HCT116 (cell line): ENCODE results near the gene KIF12. TPM values are rescaled to one million over a fixed set of nuclear protein-coding genes. Genes with fewer than 3 reads are reported as not detected.

Experiments
- ATAC-seq: fragments of 200-7000 bp; cut with Tn5 transposase; 2 replicates; pipeline ENCODE4 v1.9.1; 2020; ENCODE audit warnings: mild to moderate bottlenecking, moderate library complexity
- BruUV-seq: library from RNA; stranded (reverse); fragments of 400-500 nt; replicated peaks from 2 replicates; lab custom pipeline; 2021; lab: Mats Ljungman, UMichigan
- CTCF ChIA-PET: fragments of 300-600 bp; sonication (Branson Sonifier 250); formaldehyde crosslinking; loops from one replicate; lab custom pipeline; 2021; ENCODE audit warnings: antibody characterized with exemption; lab: Charles Lee
- POLR2A ChIA-PET: fragments of 300-600, 350-600 bp; sonication (Branson Sonifier 250); formaldehyde crosslinking; loops from one replicate; lab custom pipeline; 2021; ENCODE audit warnings: antibody characterized with exemption; lab: Charles Lee
- RAD21 ChIA-PET, 2 experiments: fragments of 300-600 bp; sonication (Branson Sonifier 250); formaldehyde crosslinking; loops; one replicate each; lab custom pipeline; 2023; ENCODE audit warnings: low total read pairs in 2 of 2; ENCODE audit not compliant: uncharacterized antibody in 2 of 2, unreplicated experiment in 2 of 2, low non-redundant PET in 1 of 2; lab: Charles Lee
- DNase-seq: peaks from one replicate; pipeline ENCODE4 v3.0.0-alpha.2; 2010; ENCODE audit warnings: low read depth, low spot score
- H2AFZ ChIP-seq: fragments of 200-600 bp; shearing (Covaris generic), sonication (generic); 2 replicates; pipeline ENCODE4 v1.6.1; 2017; ENCODE audit warnings: low read depth, mixed run types, mixed read lengths, antibody characterized with exemption, low read length; ENCODE audit not compliant: poor library complexity, severe bottlenecking
- H3K27ac ChIP-seq: 2 replicates; pipeline ENCODE4 v1.5.1; 2012; ENCODE audit warnings: low read depth, low read length
- H3K27me3 ChIP-seq: fragments of 200-600 bp; sonication (generic); 2 replicates; pipeline ENCODE4 v1.6.1; 2016; ENCODE audit warnings: mixed run types, low read length, mixed read lengths; ENCODE audit not compliant: insufficient read depth
- H3K36me3 ChIP-seq, 2 experiments: fragments of 200-500 bp in 1 of 2; fragments of 200-600 bp in 1 of 2; sonication (Bioruptor generic) in 1 of 2; sonication (generic) in 1 of 2; 2 replicates each; pipeline versions ENCODE4 v1.5.1 to v1.6.1; 2014 to 2016; ENCODE audit warnings: low read length in 2 of 2, inconsistent platforms in 1 of 2, mixed read lengths in 1 of 2, mixed run types in 1 of 2; ENCODE audit not compliant: insufficient read depth in 2 of 2, control insufficient read depth in 1 of 2
- H3K4me1 ChIP-seq, 2 experiments: fragments of 200-600 bp in 1 of 2; sonication (generic) in 1 of 2; 2 replicates each; pipeline versions ENCODE4 v1.5.1 to v1.6.1; 2012 to 2017; ENCODE audit warnings: low read length in 2 of 2, inconsistent platforms in 1 of 2, mild to moderate bottlenecking in 1 of 2, mixed read lengths in 1 of 2, mixed run types in 1 of 2, moderate library complexity in 1 of 2; ENCODE audit not compliant: insufficient read depth in 2 of 2, control insufficient read depth in 1 of 2
- H3K4me2 ChIP-seq: fragments of 200-600 bp; sonication (generic); 2 replicates; pipeline ENCODE4 v1.6.1; 2017; ENCODE audit warnings: mixed run types, low read length, mixed read lengths
- H3K4me3 ChIP-seq, 2 experiments: fragments of 200-600 bp in 1 of 2; sonication (generic) in 1 of 2; replicated peaks in 1 of 2; 2 replicates each; pipeline ENCODE4 v1.5.1; 2011 to 2016; ENCODE audit warnings: low read length in 2 of 2, control low read depth in 1 of 2, low read depth in 1 of 2, mild to moderate bottlenecking in 1 of 2, mixed read lengths in 1 of 2, mixed run types in 1 of 2
- H3K79me2 ChIP-seq: fragments of 200-600 bp; sonication (generic); 2 replicates; pipeline ENCODE4 v1.6.1; 2017; ENCODE audit warnings: mild to moderate bottlenecking, mixed run types, low read length, moderate library complexity, mixed read lengths; ENCODE audit not compliant: insufficient read depth
- H3K9ac ChIP-seq: fragments of 200-600 bp; sonication (generic); 2 replicates; pipeline ENCODE4 v1.6.1; 2016; ENCODE audit warnings: low read length, mixed read lengths
- H3K9me2 ChIP-seq: fragments of 200-600 bp; sonication (generic), shearing (Covaris generic); 2 replicates; pipeline ENCODE4 v1.6.1; 2017; ENCODE audit warnings: mixed run types, mild to moderate bottlenecking, moderate library complexity; ENCODE audit not compliant: insufficient read depth
- H3K9me3 ChIP-seq, 2 experiments: fragments of 200-500 bp in 1 of 2; fragments of 200-600 bp in 1 of 2; sonication (Bioruptor generic) in 1 of 2; sonication (generic) in 1 of 2; 2 replicates each; pipeline ENCODE4 v1.6.1; 2014 to 2017; ENCODE audit warnings: low read length in 2 of 2, mixed read lengths in 2 of 2, inconsistent platforms in 1 of 2, low read depth in 1 of 2, mild to moderate bottlenecking in 1 of 2, mixed run types in 1 of 2, moderate library complexity in 1 of 2; ENCODE audit not compliant: control insufficient read depth in 1 of 2, insufficient read depth in 1 of 2
- H4K20me1 ChIP-seq: fragments of 200-600 bp; sonication (generic), shearing (Covaris generic); 2 replicates; pipeline ENCODE4 v1.6.1; 2017; ENCODE audit warnings: mixed run types, mild to moderate bottlenecking, moderate library complexity; ENCODE audit not compliant: insufficient read depth
- CBX3 ChIP-seq: IDR thresholded peaks from 2 replicates; pipeline ENCODE4 v1.6.1; 2012; ENCODE audit warnings: low read depth
- CEBPB ChIP-seq: IDR thresholded peaks from 2 replicates; pipeline ENCODE4 v1.6.1; 2012; ENCODE audit warnings: low read depth
- CTCF ChIP-seq, 3 experiments: fragments of 200-600 bp in 1 of 3; sonication (generic) in 1 of 3; IDR thresholded peaks in 2 of 3; conservative IDR thresholded peaks in 1 of 3; 2 replicates each; pipeline ENCODE4 v1.5.1; 2012 to 2017; ENCODE audit warnings: low read depth in 2 of 3, low read length in 2 of 3, antibody characterized with exemption in 1 of 3, borderline replicate concordance in 1 of 3, control low read depth in 1 of 3, mild to moderate bottlenecking in 1 of 3, mixed read lengths in 1 of 3, mixed run types in 1 of 3, moderate library complexity in 1 of 3; ENCODE audit not compliant: insufficient read depth in 1 of 3
- EGR1 ChIP-seq: IDR thresholded peaks from 2 replicates; pipeline ENCODE4 v1.6.1; 2012; ENCODE audit warnings: low read depth
- ELF1 ChIP-seq: IDR thresholded peaks from 2 replicates; pipeline ENCODE4 v1.6.1; 2012; ENCODE audit warnings: low read depth, borderline replicate concordance
- EZH2phosphoT487 ChIP-seq: fragments of 200-600 bp; IDR thresholded peaks from 2 replicates; pipeline ENCODE4 v1.6.1; 2018; ENCODE audit warnings: antibody characterized with exemption, borderline replicate concordance
- FOSL1 ChIP-seq: IDR thresholded peaks from 2 replicates; pipeline ENCODE4 v1.6.1; 2012; ENCODE audit warnings: low read depth
- MAX ChIP-seq: IDR thresholded peaks from 2 replicates; pipeline ENCODE4 v1.6.1; 2012
- POLR2AphosphoS5 ChIP-seq: IDR thresholded peaks from 2 replicates; pipeline ENCODE4 v1.6.1; 2011; ENCODE audit warnings: mild to moderate bottlenecking, low read depth, low read length, moderate library complexity
- RAD21 ChIP-seq: IDR thresholded peaks from 2 replicates; pipeline ENCODE4 v1.6.1; 2012; ENCODE audit warnings: low read depth, mild to moderate bottlenecking
- REST ChIP-seq: IDR thresholded peaks from 2 replicates; pipeline ENCODE4 v1.6.1; 2012; ENCODE audit warnings: low read depth
- SIN3A ChIP-seq: IDR thresholded peaks from 2 replicates; pipeline ENCODE4 v1.6.1; 2012; ENCODE audit warnings: low read depth
- SP1 ChIP-seq: IDR thresholded peaks from 2 replicates; pipeline ENCODE4 v1.6.1; 2012; ENCODE audit warnings: low read depth
- SRF ChIP-seq: IDR thresholded peaks from 2 replicates; pipeline ENCODE4 v1.6.1; 2012; ENCODE audit warnings: low read depth
- TCF7L2 ChIP-seq: IDR thresholded peaks from 2 replicates; pipeline ENCODE4 v1.7.0; 2011; ENCODE audit warnings: borderline replicate concordance, inconsistent platforms; ENCODE audit not compliant: insufficient read depth, insufficient read length; ENCODE audit errors: extremely low read depth
- ZFX ChIP-seq: fragments of 450-650 bp; IDR thresholded peaks from 2 replicates; pipeline ENCODE4 v1.6.1; 2017
- intact Hi-C: fragments of 100-400 bp; cut with micrococcal nuclease; formaldehyde crosslinking; loops from 2 replicates; pipeline ENCODE4 v1.10.0; 2022
- total RNA-seq: library from RNA; stranded (reverse); gene quantifications from one replicate; pipeline ENCODE4 v1.2.1, GENCODE V29; 2021; ENCODE audit not compliant: unreplicated experiment

Gene KIF12
- total RNA-seq, 1 experiment from 2014 or later = 6.4 TPM

GRCh38 chr9:114086009-114086408, 13.1 kb downstream of the KIF12 start:
- Histone ChIP-seq H3K36me3 (no peaks in the 10 kb centered on the region), H3K27ac (no peak overlapping the region), H3K4me3 (no peak overlapping the region), H3K27me3 (no peaks in the 10 kb centered on the region), H3K9me3 (no peaks in the 10 kb centered on the region), H3K9me2 (no peaks in the 10 kb centered on the region), H3K9ac (no peak overlapping the region), H3K79me2 (no peaks in the 10 kb centered on the region), H3K4me1 (no peaks in the 10 kb centered on the region), H4K20me1 (no peaks in the 10 kb centered on the region), H2AFZ (no peak overlapping the region), H3K4me2 (no peak overlapping the region)
- no peak for ATAC-seq
- TF ChIP-seq MAX = no peak
- TF ChIP-seq ELF1 = no peak
- TF ChIP-seq CBX3 = no peak
- TF ChIP-seq POLR2AphosphoS5 = no peak
- no peak for TF ChIP-seq SRF
- TF ChIP-seq SIN3A = no peak
- TF ChIP-seq ZFX = no peak
- no peak for TF ChIP-seq CTCF (IDR thresholded peaks at IDR 0.05 in 2 of 3, conservative IDR thresholded peaks at IDR 0.05 in 1 of 3; ENCODE audit: borderline replicate concordance in 1 of 3, insufficient read depth in 1 of 3, low read depth in 2 of 3, low read length in 2 of 3)
- no peak for TF ChIP-seq EGR1
- TF ChIP-seq TCF7L2 = no peak
- no peak for TF ChIP-seq FOSL1
- TF ChIP-seq REST = no peak
- TF ChIP-seq SP1 = no peak
- no peak for TF ChIP-seq EZH2phosphoT487
- no peak for TF ChIP-seq CEBPB
- TF ChIP-seq RAD21 = no peak
- no peak for DNase-seq
- ChIA-PET POLR2A (no interaction called here), RAD21 (no interaction called here), CTCF (no interaction called here)
- intact Hi-C loops = no loop called here
- BruUV-seq = no TSS peak
